GM19397 (cell line): ENCODE data around the gene HSD11B1L.
"Not testable (repeated sequence)": the region's sequence is repeated elsewhere in the genome, so short reads cannot be mapped to it uniquely, and the experiment has no call there.

Experiments used
- ATAC-seq: cut with Tn5 transposase; IDR thresholded peaks from one replicate; pipeline ENCODE4 v1.9.1; 2021; ENCODE audit warnings: mild to moderate bottlenecking, moderate library complexity; ENCODE audit not compliant: unreplicated experiment

The HSD11B1L gene

DNA sequence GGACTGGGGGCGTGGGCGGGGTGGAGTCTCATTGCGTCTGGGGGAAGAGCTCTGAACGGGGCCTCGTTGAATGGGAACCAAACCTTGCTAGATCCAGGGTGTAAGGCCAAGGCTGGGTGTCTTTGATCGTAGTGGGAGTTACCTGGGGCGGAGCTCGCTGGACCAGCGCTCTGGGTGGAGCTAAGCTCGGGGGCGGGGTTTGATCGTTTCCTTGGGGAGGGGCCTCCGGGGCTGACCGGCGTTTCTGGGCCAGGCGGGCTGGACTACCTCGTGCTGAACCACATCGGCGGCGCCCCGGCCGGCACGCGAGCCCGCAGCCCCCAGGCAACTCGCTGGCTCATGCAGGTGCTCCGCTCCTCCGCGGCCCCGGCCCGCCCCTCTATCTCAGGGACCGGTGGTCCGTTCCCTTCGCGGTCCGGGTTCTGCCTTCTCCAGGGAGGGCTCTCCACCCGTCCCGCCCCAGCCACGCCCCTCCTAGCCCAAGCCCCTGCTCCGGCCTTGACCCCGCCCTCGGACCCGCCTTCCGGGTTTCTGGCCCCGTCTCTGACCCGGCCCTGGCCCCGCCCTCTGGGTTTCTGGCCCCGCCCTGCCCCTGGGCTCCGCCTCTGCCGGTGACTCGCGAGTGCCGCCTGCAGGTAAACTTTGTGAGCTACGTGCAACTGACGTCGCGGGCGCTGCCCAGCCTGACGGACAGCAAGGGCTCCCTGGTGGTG lies 6.0 kb downstream of the HSD11B1L start:
- peak; percentile 62 for ATAC-seq

DNA sequence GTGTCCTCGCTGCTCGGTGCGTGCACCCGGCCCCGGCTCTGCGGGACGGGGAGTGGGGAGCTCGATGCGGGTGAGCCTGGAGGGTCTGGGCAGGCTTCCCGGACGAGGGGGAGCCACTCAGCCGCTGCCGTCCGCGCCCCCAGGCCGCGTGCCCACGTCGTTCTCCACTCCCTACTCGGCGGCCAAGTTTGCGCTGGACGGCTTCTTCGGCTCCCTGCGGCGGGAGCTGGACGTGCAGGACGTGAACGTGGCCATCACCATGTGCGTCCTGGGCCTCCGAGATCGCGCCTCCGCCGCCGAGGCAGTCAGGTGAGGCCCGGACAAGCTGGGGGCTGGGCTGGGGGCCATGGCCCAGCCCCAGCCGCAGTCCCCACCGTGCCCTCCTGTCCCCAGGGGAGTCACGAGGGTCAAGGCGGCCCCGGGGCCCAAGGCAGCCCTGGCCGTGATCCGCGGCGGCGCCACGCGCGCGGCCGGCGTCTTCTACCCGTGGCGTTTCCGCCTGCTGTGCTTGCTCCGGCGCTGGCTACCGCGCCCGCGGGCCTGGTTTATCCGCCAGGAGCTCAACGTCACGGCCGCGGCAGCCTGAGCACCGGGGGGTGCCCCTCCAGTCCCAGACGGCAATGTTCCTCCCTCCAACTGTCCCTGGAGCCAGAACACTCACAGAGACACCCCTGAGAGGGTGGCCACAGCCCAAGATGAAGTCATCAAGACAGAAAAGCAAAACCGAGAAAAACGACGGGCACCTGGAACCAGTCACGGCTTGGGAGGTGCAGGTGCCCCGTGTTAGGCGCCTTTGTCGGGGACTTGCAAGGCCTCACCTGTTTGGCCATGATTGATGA lies 6.8 kb downstream of the HSD11B1L start:
- no peak for ATAC-seq

DNA sequence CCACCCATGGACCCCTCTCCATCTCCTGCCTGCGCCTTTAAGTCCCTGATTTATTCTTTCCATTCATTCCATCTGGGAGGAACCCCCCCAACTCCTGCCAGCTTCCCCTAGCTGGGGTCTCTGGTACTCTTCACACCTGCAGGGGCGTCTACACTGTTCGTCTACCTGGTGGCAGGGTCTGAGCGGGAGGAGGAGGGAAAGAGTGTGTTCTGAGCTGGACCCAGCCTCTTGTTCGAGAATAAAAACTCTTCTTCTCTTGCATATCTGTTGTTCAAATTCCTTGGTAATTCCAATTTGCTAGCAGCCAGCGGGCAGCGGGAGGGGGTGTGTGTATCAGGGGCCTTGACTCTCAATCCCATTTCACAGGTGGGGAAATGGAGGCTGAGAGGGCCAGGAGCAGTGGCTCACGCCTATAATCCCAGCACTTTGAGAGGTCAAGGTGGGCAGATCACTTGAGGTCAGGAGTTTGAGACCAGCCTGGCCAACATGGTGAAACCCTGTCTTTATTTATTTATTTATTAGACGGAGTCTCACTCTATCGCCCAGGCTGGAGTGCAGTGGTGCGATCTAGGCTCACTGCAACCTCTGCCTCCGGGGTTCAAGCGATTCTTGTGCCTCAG lies 7.5 kb downstream of the HSD11B1L start:
- ATAC-seq: not testable (repeated sequence)

DNA sequence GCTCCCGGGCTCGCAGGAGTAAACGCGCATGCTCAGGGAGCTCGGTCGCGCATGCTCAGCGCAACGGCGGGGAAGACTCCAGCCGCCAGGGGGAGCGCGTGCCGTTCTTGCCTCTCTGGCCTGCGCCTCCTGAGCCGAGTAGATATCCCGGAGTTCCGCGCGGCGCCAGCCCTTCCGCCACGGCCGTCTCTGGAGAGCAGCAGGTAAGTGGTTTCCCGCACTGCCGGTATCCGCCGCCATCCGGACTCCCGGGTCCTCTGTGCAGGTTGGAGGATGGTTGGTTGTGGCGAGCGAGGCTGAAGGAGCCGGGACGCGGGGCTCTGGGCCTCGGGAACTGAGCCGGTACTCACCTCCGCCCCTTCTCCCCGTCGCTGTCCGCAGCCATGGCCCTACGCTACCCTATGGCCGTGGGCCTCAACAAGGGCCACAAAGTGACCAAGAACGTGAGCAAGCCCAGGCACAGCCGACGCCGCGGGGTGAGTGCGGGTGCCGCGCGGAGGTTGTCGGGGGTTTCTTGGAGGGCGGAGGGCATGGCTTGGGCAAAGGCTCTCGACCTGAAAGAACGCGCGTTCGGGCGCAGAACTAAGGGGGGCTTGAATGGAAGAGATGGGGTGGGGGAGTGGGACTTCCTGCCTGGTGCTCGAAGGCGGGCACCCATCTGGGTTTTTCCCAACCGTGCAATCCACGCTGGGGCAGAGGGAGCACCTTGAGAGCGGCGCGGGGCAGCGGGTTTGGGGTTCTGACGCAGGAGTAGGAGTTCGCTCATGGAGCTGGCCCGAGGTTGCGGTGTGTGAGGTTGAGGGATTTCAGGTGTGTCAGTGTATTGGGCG lies 9.5 kb downstream of the HSD11B1L start, which contains the start of gene RPL36:
TSS of gene RPL36 (plus strand) at position 171 of the 830 bp plus-strand sequence. CDS start at position 384, 213 bp downstream.
- ATAC-seq: peak; percentile 46

DNA sequence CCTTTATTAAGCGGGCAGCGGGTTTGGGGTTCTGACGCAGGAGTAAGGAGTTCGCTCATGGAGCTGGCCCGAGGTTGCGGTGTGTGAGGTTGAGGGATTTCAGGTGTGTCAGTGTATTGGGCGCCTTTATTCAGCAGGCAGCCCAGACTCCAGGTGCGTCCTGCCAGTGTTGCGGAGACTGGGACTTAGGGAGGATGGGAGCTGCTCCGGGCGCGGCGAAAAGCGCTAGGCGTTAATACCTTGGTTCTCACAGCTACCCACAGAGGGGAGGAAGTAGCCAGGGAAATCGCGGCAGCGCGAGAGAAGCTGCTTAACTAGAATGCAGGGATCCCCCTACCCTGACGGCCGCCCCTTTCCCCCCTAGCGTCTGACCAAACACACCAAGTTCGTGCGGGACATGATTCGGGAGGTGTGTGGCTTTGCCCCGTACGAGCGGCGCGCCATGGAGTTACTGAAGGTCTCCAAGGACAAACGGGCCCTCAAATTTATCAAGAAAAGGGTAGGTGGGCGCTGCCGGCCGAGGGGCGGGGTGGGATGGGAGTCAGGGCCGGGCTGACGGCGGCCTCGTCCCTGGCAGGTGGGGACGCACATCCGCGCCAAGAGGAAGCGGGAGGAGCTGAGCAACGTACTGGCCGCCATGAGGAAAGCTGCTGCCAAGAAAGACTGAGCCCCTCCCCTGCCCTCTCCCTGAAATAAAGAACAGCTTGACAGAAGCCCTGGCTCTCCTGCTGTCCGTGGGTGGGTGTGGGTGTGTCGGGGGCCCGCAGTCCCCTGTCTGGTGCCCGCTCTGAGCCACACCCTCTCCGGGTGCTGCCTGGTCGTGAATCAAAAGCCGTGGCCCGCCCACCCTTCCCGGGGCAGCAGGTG lies 10.4 kb downstream of the HSD11B1L start:
- no peak for ATAC-seq

DNA sequence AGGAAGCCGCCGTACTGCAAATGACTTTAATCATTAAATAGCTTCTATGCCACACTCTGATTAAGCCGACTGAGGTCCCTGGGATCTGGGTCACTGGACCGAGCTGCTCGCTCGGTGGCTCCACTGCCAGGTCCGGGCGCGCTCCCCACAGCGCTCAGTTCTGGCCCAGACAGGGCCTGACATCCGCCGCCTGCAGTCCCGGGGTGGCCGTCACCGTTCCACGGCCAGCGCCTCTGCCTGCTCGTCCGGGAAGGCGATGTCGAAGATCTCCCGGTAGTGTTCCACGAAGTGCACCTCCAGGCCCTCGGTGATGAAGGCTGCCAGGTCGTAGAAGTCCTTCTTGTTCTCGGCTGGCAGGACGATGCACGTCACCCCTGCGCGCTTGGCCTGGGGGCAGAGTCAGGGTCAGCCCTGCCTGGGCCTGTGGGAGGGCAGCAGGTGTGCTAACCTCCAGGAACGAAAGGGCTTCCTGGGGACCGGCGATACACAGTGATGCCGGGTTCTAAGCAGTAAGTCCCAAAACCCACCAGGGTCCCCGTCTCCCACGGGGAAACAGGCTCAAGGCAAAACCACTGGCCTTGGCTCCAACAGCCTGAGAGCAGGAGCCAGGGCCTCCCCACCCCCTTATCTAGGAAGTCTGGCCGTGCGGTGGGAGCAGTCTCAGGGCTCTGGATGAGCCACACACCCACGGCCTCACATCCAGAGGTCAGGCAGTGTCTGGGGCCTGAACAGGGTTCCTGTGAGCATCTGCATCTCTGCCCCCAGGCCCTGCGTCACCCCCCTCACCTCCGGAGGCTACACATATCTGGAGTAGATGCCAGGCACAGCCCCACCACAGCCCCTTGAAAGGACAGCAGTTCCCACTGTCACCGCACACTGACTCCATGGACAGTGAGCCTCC lies 11.2 kb downstream of the HSD11B1L start:
- ATAC-seq: no peak

DNA sequence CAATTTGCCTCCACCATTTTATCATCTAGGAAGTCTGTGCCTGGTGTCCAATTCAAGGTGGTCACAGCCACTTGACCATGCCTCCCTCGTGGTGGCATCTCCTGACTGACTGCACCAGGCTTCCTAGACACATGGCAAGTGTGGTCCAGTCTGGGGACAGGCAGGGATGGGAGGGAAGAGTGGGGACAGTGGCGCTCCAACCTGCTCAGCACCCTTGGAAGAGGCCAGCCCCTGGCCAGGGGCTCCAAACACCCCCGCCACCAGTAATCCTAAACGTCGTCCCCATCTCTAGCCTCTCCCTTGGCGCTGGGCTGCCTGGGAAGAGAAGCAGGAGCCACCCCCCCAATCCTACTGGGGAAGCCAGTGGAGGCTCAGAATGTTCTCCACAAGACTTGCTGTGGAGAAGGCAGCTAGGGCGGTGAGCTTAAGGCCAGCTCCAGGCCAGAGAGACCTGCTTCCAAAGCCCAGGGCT lies 11.9 kb downstream of the HSD11B1L start:
- no peak for ATAC-seq

DNA sequence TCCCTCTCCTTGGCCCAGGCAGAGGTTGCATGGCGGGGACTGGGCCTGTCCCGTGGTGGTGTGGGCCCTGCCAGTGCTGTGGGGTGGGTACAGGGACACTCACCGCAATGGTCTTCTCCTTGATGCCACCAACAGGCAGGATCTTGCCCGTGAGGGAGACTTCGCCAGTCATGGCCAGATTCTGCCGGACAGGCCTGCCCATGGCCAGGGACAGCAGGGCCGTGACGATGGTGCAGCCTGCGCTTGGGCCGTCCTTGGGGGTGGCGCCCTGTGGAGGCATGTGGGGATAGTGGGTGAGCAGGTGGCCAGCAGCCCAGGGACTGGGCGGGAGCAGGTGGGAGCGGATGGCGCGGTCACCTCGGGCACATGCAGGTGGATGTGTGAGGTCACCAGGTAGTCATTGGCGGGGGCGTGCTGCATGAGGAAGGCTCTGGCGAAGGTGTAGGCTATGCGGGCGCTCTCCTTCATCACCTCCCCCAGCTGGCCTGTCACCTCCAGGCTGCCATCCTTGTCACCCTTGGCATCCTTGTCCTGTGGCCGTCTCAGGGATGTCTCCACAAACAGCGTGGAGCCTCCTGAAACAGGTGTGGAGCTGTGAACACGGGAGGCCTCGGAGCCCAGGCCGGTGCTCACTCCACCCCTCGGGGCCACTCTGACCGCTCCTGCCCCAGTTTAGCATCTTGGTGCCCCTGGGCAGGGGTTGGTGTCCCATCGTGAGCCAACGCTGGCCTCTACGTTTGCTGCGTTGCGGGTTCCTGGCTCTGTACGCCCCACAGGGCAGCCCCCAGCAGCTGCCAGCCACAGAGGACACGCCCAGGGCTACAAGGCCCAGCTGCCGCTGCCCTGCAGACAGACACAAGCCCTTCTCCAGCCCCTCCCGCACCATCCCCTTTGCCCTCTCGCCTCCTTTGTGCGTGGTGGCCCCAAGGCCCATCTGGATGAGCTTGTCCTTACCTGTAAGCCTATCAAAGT lies 12.7 kb downstream of the HSD11B1L start:
- no peak for ATAC-seq

DNA sequence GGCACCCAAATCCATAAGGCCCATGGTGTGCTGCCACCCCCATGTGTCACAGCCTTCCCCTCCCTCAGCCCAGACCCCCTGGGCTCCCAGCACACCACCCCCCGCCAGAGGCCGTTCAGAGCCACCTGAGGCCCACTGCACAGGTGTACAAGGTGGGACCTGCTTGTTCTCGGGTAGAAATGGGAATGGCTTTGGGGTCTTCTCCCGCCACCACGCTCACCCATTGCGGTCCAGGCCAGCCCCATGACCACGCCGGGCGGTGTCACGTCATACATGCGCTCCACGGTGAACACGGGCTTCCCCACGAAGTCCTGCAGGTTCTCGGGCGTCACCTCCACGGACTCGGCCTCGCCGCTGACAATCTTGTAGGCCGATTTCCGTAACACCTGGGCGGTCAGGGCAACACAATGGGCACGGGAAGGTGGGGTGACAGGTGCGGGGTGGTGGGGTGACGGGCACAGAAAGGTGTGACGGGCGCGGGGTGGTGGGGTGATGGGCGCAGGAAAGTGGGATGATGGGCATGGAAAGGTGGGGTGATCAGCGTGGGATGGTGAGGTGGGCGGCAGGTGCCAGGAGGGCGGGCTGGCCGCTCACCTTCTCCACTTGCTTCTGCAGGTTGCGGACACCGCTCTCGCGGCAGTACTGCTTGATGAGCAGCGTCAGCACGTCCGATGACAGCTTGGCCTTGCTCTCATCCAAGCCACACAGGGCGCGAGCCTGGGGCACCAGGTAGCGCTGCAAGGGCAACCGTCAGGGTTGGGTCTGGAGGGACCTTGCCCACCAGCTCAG lies 13.5 kb downstream of the HSD11B1L start:
- no peak for ATAC-seq

DNA sequence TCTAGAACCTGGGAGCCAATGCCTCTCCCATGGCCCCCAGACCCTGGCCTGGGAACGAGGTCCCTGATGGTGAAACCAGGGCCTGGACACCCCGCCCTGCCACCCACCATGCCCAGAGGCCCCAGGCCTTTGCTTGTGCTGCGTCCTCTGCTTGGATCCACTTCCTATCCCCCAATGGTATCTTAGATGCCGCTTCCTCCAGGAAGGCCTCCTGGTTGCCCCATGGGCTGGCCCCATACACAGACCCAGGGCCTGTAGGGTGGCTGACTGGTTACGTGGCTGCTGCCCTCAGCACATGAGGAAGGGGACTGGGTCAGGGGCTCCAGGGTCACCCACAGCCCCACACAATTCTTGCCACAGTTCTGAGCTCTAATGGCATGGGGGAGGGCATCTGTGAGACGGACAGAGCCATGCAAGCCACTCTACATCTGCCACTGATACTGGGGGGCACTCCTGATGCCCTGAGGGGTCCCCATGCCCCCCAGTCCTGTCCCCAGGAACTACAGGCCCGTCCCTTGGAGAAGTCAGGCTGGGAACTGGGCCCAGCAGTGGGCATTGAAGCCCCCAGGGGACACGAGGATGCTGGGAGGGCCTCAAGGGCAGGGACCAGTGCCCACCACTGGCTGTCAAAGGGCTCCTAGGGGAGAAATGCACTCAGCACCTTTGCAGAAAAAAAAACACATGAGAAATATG lies 14.3 kb downstream of the HSD11B1L start:
- ATAC-seq: no peak

DNA sequence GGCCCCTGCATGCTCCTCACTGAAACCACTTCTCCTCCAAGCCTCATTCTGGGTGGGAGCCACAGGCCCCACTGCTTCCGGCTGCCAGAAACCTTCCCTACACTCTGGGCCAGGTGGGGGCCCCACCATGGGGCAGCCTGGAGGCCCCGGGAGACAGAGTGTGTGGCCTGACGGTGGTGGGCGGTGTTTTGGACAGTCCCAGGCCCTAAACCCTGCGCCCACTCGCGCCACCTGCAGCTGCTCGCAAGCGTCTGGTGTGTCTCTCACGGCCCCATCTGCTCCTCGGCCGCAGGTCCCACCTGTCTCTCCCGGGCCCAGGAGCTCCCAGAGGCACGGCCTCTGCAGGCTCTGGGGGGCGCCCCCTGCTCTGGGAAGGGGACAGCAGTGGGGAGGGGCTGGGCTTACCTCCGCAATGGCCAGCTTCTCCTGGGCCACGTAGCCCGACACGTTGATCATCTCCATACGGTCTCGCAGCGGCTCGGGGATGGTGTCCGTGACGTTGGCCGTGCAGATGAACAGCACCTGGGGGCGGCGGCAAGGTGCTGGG lies 14.9 kb downstream of the HSD11B1L start:
- ATAC-seq: no peak

DNA sequence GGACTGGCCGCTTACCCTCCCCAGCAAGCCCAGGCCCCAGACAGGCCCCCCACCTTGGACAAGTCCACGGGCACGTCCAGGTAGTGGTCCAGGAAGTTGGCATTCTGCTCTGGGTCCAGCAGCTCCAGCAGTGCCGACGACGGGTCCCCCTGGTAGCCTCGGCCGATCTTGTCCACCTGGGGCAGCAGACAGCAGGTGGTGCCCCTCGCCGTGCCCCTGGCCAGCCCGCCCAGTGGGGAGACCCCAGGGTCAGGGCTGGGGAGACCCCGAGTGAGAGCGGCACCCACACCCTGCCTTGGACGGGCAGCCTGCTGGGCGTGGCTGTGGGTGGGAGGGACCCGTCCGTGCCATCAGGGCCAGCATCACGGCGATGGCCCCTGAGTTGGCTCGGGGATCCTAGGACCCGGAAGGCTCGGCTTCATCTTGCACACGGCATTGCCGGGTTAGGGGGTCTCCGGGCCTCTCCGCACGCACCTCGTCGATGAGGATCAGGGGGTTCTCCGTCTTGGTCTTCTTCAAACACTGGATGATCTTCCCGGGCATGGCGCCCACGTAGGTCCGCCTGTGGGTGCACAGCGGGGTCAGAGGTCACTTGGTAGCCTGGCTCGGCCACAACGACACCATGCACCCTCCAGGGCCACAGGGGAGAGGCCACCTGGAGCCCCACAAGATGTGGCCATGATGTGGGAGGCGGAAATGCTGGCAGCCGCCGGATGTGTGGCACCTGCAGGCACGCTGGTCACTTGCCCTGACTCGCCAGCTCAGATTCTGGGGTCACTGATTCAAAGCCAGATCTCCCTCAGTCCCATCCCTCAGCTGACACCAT lies 15.6 kb downstream of the HSD11B1L start:
- ATAC-seq: no peak

DNA sequence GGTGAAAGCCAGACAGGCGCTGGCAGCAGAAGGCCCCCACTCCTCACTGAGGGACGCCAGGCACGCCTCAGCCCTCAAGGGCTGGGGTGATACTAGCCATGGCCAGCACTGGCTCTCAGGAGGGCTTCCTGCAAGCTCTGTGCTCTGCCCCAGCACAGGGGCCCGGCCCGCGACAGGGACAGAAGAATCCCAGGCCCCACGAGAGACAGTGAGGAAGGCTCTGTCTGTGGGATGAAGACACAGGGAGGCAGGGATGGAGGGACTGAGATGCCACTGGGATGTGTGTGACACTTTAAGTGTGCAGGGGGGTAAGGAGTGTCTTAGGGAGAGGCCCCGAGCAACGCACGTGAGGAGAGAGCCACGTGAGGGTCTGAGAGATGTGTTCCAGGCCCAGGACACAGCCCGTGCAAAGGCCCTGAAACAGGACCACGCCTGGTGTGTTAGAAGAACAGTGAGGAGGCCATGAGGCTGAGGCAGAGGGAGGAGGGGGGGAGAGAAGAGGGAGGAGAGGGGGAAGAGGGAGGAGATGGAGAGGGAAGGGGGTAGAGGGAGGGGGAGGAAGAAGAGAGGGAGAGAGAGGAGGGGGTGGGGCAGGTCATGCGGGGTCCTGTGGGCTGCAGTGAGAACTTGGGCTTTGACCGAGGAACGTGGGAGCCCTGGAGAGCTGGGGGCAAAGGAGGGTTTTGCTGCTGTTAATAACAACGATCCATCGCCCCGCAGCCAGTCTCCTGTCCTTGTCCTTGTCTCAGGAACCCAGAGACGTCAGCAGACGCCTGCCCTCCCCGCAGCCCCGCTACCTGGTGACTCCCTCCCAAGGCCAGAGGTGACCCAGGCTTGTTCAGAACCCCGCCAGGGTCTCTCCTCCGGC lies 16.4 kb downstream of the HSD11B1L start:
- ATAC-seq: no peak
